ENCODE data around the gene SMARCC1. TPM values are rescaled to one million over a fixed set of nuclear protein-coding genes. Genes with fewer than 3 reads are reported as not detected.
"Not testable (repeated sequence)": the region's sequence is repeated elsewhere in the genome, so short reads cannot be mapped to it uniquely, and the experiment has no call there.

SMARCC1 gene
- polyA plus RNA-seq (ENCODE audit: insufficient read length in 4 of 4), result 100 to 1,000 TPM; 109 to 127 (median 124) TPM

GRCh38 chr3:47781685-47782445 lies at the start of gene SMARCC1:
TSS of gene SMARCC1 (minus strand) at chr3:47781893. CDS start at chr3:47781797, 96 bp downstream.
- DNase-seq (ENCODE audit: low read depth in 4 of 4, low spot score in 2 of 4), result peak; percentile 92 to 95 (median 94)

DNA sequence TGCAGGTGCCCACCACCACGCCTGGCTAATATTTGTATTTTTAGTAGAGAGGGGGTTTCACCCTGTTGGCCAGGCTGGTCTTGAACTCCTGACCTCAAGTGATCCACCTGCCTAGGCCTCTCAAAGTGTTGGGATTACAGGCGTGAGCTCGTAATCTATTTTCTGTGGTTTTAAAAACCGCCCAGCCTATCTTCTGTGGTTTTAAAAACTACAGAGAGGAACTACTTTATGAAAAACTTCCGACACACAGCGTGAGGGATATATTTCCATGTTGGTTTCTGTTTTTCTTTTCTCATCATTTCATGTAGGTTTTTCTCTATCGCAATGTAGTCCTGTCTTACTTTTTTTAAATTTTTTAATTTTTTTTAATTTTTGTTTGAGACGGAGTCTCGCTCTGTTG lies 47.8 kb upstream of the SMARCC1 start:
- not testable (repeated sequence) for DNase-seq (ENCODE audit: low read depth in 4 of 4, low spot score in 2 of 4)

GRCh38 chr3:47825590-47825989 lies 43.9 kb upstream of the SMARCC1 start:
- no peak for DNase-seq (ENCODE audit: low read depth in 4 of 4, low spot score in 2 of 4)

- peak; percentile 48 to 75 (median 68) for DNase-seq (ENCODE audit: low read depth in 4 of 4, low spot score in 2 of 4)
Observed at GRCh38 chr3:47824541-47825473, 43.1 kb upstream of the SMARCC1 start.

DNA sequence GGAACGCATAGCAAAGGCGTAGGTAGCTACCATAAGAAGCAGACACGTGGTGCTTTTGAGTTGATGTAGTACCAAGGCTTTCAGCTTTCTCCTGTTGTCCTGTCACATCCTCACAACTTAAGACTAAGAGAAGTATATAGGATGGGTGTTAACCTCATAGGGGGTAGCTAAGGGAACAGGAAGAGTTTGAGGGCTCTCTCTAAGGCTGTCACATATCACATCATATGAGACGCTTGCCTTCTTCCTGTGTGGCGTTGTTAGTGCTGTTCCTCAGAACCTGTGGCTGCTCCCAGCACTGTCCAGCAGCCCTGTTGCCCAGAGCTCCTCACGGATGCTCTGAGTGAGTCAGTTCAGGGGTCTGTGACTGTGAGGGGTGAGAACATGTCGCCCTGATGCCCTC lies 35.9 kb upstream of the SMARCC1 start:
- DNase-seq (ENCODE audit: low read depth in 4 of 4, low spot score in 2 of 4), result no peak

DNA sequence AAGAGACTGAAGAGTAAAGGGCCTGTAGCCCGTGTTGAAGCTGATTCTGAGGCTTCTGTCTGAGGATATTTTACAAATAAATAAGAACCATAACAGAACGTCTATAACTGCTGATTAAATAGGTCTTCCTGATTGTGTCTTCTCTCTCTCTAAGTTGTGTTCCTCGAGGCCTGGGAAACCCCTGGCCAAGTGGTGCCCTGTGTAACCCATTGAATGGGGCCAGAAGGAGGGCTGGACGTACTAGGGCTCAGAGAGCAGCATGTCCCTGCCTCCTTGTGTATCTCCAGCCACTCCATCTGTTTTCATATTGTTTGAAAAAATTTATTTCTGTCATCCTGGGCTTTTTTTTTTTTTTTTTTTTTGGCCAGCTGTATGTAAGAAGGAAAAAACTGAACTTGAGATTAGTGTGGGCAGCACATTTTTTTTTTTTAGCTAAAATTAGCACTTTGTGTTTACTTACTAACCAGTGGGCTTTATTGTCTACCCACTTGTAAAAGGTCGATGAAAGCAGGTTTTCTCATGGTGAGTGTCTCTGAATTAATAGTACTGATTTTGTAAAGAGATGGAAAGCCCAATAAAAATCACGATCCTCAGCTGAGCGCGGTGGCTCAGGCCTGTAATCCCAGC lies 32.0 kb upstream of the SMARCC1 start:
- DNase-seq (ENCODE audit: low read depth in 4 of 4, low spot score in 2 of 4), result no peak

DNA sequence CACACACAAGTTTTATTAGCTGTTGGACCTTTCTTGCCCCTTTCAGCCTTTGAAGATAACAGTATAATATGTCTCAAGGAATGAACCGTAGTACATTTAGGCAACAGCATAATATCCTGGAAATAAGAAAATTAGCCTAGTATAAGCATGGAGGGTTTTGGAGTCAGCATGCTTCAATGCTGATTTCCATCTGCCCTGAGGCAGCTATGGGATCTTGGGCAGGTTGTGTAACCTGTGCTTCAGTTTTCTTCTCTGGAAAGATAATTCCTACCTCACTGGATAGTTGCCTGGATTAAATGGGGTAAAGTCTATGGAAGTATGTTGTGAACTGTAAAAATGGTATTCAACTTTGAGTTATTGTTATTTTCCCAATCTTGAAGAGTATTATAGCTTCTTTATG lies 22.9 kb upstream of the SMARCC1 start:
- DNase-seq (ENCODE audit: low read depth in 4 of 4, low spot score in 2 of 4), result no peak

- no peak for DNase-seq (ENCODE audit: low read depth in 4 of 4, low spot score in 2 of 4)
Observed at GRCh38 chr3:47803480-47804025, 21.9 kb upstream of the SMARCC1 start.

DNA sequence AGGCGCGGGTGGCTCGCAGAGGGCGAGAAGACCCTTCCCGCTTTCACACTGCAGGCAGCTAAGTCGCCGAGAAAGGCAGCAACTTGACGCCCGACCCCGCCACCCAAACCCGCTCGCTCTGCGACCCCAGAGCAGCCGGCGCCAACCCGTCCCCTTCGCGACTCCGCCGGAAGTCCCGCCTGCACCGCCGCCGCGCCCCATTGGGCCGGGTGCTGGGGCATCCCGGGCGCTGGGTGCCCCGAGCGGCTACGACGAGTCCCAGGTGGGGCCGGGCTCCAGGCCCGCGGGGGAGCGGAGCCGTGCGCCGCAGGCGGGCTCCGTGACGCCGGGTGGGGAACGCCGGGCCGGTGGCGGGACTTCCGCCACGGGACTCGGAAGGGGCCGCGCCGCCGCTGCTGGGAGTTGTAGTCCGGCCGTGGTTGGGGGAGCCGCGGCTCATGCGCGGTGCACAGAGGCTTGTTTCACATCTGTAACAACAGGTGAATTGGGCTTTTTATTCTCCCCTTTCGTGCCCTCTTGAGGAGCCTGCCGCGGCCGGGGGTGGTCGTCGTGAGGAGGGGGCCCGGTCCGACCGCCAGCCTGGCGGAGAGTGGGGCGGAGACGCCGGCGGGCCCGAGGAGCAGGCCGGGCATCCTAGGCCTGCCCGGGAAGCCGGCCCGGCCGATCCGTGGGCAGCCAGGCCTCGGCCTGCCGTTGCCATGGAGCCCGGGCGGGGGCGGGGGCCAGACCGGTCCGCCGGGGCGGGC lies 21.2 kb upstream of the SMARCC1 start, which contains the start of gene DHX30:
TSS of gene DHX30 (plus strand) at position 405 of the 746 bp plus-strand sequence. CDS start 7,546 bp downstream, outside the sequence.
- DNase-seq (ENCODE audit: low read depth in 4 of 4, low spot score in 2 of 4), result peak; percentile 67 to 86 (median 76)

- no peak for DNase-seq (ENCODE audit: low read depth in 4 of 4, low spot score in 2 of 4)
Observed at GRCh38 chr3:47799733-47800132, 18.0 kb upstream of the SMARCC1 start.

DNA sequence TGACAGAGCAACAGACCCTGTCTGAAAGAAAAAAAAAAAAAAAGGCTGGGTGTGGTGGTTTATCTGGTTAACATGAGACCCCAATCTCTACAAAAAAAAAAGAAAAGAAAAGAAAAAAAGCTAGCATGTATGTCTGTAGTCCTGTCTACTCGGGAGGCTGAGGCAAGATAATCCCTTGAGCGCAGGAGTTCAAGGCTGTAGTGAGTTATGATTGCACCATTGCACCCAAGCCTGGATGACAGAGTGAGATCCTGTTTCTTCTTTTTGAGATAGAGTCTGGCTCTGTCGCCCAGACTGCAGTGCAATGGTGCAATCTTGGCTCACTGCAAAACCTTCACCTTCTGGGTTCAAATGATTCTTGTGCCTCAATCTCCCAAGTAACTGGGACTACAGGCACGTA lies 12.9 kb upstream of the SMARCC1 start:
- no peak for DNase-seq (ENCODE audit: low read depth in 4 of 4, low spot score in 2 of 4)

DNA sequence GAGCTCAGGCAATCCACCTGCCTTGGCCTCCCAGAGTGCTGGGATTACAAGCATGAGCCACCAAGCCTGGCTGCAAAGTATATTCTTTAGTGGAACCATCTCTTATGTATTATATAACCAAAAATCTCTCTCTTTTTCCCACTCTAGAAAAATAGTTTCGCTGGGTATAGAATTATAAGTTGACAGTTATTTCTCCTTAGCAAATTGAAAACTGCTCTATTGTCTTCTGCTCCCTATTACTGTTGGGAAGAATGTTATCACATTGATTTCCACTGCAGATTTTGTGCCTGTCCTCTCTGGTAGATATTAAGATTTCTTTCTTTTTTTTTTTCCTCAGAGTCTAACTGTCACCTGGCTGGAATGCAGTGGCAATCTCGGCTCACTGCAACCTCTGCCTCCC lies 11.0 kb upstream of the SMARCC1 start:
- DNase-seq (ENCODE audit: low read depth in 4 of 4, low spot score in 2 of 4), result no peak

DNA sequence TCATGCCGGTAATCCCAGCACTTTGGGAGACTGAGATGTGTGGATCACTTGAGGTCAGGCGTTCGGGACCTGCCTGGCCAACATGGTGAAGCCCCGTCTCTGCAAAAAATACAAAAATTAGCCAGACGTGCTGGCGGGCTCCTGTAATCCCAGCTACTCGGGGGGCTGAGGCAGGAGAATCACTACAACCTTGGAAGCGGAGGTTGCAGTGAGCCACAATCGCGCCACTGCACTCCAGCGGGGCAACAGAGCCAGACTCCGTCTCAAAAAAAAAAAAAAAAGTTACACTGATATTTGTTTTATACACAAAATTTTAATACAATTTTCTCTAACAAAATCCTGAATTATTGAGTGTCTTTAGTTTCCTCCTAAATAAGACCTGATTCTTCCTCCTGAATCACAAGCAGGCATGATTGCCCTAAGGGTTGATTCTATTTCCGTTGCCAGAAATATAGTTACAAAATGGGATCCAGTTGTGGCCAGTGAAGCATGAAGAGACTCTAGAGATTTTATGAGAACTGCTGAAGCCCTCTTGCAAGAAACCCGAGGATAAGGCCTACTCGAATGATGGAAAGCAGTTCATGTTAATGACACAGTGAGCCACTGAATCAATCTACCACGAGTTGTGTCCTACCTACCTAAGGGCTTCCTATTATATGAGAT lies 9.6 kb upstream of the SMARCC1 start:
- DNase-seq (ENCODE audit: low read depth in 4 of 4, low spot score in 2 of 4), result no peak

- no peak for DNase-seq (ENCODE audit: low read depth in 4 of 4, low spot score in 2 of 4)
Observed at GRCh38 chr3:47783673-47784072, 2.0 kb upstream of the SMARCC1 start.

DNA sequence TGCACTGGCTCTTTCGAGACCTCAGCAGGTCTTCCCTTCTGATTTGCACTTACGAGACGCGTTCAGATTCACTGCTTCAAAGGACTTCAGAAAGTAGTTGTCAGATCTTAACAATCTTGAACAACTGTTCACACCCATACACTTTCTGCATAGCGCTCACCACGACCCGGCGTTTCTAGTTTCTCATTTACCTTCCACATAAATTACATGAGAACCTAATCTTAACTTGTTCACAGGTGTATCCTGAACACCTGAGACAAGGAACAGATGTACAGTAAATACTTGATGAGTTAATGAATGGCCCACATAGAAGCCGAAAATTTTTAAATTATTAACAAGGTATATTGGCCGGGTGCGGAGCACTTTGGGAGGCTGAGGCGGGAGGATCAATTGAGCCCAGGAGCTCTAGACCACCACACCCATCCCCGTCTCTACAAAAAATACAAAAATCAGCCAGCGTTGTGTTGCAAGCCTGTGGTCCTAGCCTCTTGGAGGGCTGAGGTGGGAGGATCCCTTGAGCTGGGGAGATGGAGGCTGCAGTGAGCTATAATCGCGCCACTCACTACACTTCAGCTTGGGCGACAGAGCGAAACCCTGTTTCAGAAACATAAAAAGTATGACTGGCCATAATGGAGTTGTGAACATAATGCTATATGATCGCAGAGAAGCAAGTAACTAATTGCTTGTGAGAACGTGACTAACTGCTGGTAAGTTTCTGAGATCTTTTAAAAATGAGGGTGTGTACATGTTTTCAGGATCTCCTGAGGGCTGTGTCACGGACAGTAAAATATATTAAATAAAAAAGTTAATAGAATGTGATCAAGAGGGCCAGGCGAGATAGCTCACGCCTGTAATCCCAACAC lies 984 bp upstream of the SMARCC1 start:
- DNase-seq (ENCODE audit: low read depth in 4 of 4, low spot score in 2 of 4), result no peak

- peak in 3 of 4 donors; percentile 44 to 75 (median 54) for DNase-seq (ENCODE audit: low read depth in 4 of 4, low spot score in 2 of 4)
Observed at GRCh38 chr3:47780741-47781684, 680 bp downstream of the SMARCC1 start.

DNA sequence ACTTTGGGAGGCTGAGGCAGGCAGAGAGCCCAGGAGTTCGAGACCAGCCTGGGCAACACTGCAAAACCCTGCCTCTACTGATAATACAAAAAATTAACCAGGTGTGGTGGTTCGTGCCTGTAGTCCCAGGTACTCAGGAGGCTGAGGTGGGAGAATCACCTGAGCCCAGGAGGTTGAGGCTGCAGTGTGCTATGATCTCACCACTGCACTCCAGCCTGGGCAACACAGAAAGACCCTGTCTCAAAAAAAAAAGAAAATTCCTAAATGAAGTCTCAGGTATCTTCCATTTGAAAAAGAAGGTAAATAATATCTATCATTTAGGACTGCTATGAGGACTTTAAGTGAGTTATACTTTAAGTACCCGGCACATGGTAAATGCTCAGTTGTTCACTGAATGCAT lies 2.9 kb downstream of the SMARCC1 start:
- DNase-seq (ENCODE audit: low read depth in 4 of 4, low spot score in 2 of 4), result no peak

All from left renal cortex interstitium (tissue), 4 donors.